Neural progenitor cell (in vitro differentiated cells): Measurements from ENCODE around the gene TMEM74B.

Source experiments
- CTCF ChIP-seq: fragments of 200-600 bp; sonication (generic); IDR thresholded peaks from 2 replicates; pipeline ENCODE4 v1.5.1; 2017; ENCODE audit warnings: antibody characterized with exemption, mild to moderate bottlenecking
- EZH2 ChIP-seq: fragments of 200-600 bp; sonication (generic); IDR thresholded peaks from 2 replicates; pipeline ENCODE4 v1.6.1; 2017; ENCODE audit warnings: antibody characterized with exemption, mild to moderate bottlenecking, moderate library complexity
- EZH2phosphoT487 ChIP-seq: fragments of 200-600 bp; sonication (generic); IDR thresholded peaks from 2 replicates; pipeline ENCODE4 v1.6.1; 2017; ENCODE audit warnings: antibody characterized with exemption

GRCh38 chr20:1224205-1224890, 39.6 kb upstream of the TMEM74B start:
- TF ChIP-seq CTCF (no peak), EZH2 (no peak), EZH2phosphoT487 (no peak)
